ENCODE data around the gene NLGN1.

The NLGN1 gene

GRCh38 chr3:173732237-173732636 lies 334.7 kb downstream of the NLGN1 start:
- no peak for DNase-seq

GRCh38 chr3:173733029-173733652 lies 335.6 kb downstream of the NLGN1 start:
- DNase-seq: peak; percentile 26

GRCh38 chr3:173734473-173734872 lies 336.9 kb downstream of the NLGN1 start:
- no peak for DNase-seq

- DNase-seq: no peak
These were observed 337.4 kb downstream of the NLGN1 start for GRCh38 chr3:173734895-173735294.

- no peak for DNase-seq
These were observed 338.3 kb downstream of the NLGN1 start for GRCh38 chr3:173735841-173736240.

GRCh38 chr3:173737167-173737808 lies 339.7 kb downstream of the NLGN1 start:
- DNase-seq: no peak

- no peak for DNase-seq
These were observed 342.2 kb downstream of the NLGN1 start for GRCh38 chr3:173739726-173740125.

GRCh38 chr3:173742491-173742890 lies 344.9 kb downstream of the NLGN1 start:
- no peak for DNase-seq

- no peak for DNase-seq
These were observed 345.6 kb downstream of the NLGN1 start for GRCh38 chr3:173743111-173743510.

- no peak for DNase-seq
These were observed 346.0 kb downstream of the NLGN1 start for GRCh38 chr3:173743516-173743915.

- no peak for DNase-seq
These were observed 346.9 kb downstream of the NLGN1 start for GRCh38 chr3:173744479-173744878.

GRCh38 chr3:173744895-173745294 lies 347.4 kb downstream of the NLGN1 start:
- DNase-seq: no peak

GRCh38 chr3:173745952-173746682 lies 348.6 kb downstream of the NLGN1 start:
- no peak for DNase-seq

- DNase-seq: no peak
These were observed 349.9 kb downstream of the NLGN1 start for GRCh38 chr3:173747427-173747826.

GRCh38 chr3:173748105-173748504 lies 350.6 kb downstream of the NLGN1 start:
- no peak for DNase-seq

GRCh38 chr3:173750095-173750494 lies 352.6 kb downstream of the NLGN1 start:
- DNase-seq: no peak

GRCh38 chr3:173750591-173750990 lies 353.0 kb downstream of the NLGN1 start:
- DNase-seq: no peak

- no peak for DNase-seq
These were observed 356.0 kb downstream of the NLGN1 start for GRCh38 chr3:173753593-173753992.

- no peak for DNase-seq
These were observed 357.6 kb downstream of the NLGN1 start for GRCh38 chr3:173755161-173755560.

GRCh38 chr3:173761161-173761560 lies 363.6 kb downstream of the NLGN1 start:
- DNase-seq: no peak

- no peak for DNase-seq
These were observed 365.0 kb downstream of the NLGN1 start for GRCh38 chr3:173762501-173762900.

GRCh38 chr3:173770011-173770410 lies 372.5 kb downstream of the NLGN1 start:
- DNase-seq: no peak

- DNase-seq: no peak
These were observed 373.4 kb downstream of the NLGN1 start for GRCh38 chr3:173770796-173771573.

All from hematopoietic multipotent progenitor cell treated with erythropoietin and hydrocortisone succinate and interleukin-3 and kit ligand, for 8 days (in vitro differentiated cells).